Stomach smooth muscle (tissue), 2 donors: ENCODE results near the gene GM2A.

Experiments used
- H3K27ac ChIP-seq: one replicate; pipeline ENCODE4 v1.7.0; 2013; ENCODE audit warnings: mild to moderate bottlenecking, low read length, inconsistent platforms
- H3K27me3 ChIP-seq, 2 donors: one replicate each; pipeline ENCODE4 v1.7.0; 2013; ENCODE audit warnings: low read length in 2 of 2; ENCODE audit not compliant: insufficient read depth in 2 of 2, control insufficient read depth in 1 of 2
- H3K36me3 ChIP-seq, 2 donors: one replicate each; pipeline ENCODE4 v1.7.0; 2013; ENCODE audit warnings: low read length in 2 of 2; ENCODE audit not compliant: control insufficient read depth in 2 of 2, insufficient read depth in 2 of 2
- H3K4me1 ChIP-seq: one replicate; pipeline ENCODE4 v1.7.0; 2013; ENCODE audit warnings: low read length; ENCODE audit not compliant: control insufficient read depth, insufficient read depth
- H3K4me3 ChIP-seq, 2 donors: one replicate each; pipeline ENCODE4 v1.7.0; 2013; ENCODE audit warnings: low read length in 2 of 2
- H3K9ac ChIP-seq, 2 donors: one replicate each; pipeline ENCODE4 v1.7.0; 2013; ENCODE audit warnings: low read length in 2 of 2, mild to moderate bottlenecking in 1 of 2
- H3K9me3 ChIP-seq, 2 donors: one replicate each; pipeline ENCODE4 v1.7.0; 2013; ENCODE audit warnings: low read length in 2 of 2; ENCODE audit not compliant: control insufficient read depth in 2 of 2
- donor health status: healthy.
- donor health status: Pancreatic carcinoma.

GM2A gene

DNA sequence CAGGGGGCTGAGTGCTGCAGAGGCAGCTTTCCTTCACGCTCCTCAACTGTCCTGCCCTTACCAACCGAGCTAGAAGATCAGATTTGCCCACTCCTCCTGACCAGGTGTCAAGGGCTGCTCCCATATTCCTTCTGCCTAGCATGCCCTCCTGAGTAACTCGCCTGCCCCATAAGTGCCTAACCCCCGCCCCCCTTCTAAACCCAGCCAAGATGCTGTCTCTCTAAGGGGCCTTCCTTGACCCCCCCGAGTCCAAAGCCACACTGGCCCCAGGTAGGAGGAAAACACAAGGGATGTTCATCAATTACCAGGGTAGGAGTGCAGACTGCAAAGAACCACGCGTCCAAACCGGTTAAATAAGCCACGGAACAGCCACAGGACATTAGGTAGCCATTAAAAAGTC is 33.8 kb upstream of the GM2A start:
- Histone ChIP-seq H3K36me3 (peaks cover 5 to 8% of the 10 kb centered on the region in 2 donors), H3K9me3 (no peaks in the 10 kb centered on the region), H3K27ac (peak overlapping the region; percentile 49), H3K27me3 (no peaks in the 10 kb centered on the region), H3K4me3 (no peak overlapping the region), H3K9ac (no peak overlapping the region), H3K4me1 (peaks cover 79% of the 10 kb centered on the region)

DNA sequence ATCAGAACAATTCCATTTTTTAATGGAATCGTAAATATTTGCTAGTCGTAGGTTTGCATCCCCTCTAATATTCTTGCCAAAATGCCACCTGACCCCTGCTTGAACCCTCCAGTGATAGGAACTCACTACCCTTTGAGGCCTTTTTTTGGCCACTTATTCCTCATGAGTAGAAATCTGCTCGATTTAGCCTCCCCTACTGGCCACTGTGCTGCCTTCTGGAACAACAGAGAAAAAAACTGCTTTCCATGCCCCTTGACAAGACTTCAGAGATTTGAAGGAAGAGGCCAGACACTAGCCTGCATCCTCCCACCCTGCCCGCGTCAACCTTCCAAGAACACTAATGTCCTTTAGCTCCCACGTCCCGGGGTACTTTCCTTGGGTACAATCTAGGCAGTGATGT is 33.2 kb upstream of the GM2A start:
- Histone ChIP-seq H3K27ac (peak overlapping the region; percentile 46), H3K36me3 (peaks cover 4 to 5% of the 10 kb centered on the region in 2 donors), H3K27me3 (no peaks in the 10 kb centered on the region), H3K9me3 (no peaks in the 10 kb centered on the region), H3K4me3 (peak overlapping the region in 1 of 2 donors; percentile 40), H3K4me1 (peaks cover 77% of the 10 kb centered on the region), H3K9ac (no peak overlapping the region)

DNA sequence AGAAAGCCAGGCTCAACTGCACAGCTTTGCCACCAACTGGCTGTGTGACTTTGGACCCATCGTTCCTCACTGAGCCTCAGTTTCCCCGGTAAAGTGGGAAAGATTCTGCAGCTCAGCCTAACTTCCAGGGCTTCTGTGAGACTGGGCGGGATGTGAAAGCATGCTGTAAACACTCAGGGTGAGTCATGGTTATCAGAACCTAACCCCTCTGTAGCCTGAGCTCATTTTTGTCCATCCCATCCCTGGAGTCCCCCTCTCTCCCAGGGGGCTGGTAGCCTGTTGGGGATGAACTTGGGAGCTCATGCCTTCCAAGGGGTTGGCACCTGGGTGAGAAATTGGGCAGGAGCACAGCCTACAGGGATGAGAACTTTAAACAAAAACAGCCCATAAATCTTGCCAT is 31.4 kb upstream of the GM2A start:
- peak overlapping the region; percentile 90 to 93 for H3K9ac ChIP-seq
- H3K27ac ChIP-seq = peak overlapping the region; percentile 87
- H3K4me1 ChIP-seq = peaks cover 64% of the 10 kb centered on the region

DNA sequence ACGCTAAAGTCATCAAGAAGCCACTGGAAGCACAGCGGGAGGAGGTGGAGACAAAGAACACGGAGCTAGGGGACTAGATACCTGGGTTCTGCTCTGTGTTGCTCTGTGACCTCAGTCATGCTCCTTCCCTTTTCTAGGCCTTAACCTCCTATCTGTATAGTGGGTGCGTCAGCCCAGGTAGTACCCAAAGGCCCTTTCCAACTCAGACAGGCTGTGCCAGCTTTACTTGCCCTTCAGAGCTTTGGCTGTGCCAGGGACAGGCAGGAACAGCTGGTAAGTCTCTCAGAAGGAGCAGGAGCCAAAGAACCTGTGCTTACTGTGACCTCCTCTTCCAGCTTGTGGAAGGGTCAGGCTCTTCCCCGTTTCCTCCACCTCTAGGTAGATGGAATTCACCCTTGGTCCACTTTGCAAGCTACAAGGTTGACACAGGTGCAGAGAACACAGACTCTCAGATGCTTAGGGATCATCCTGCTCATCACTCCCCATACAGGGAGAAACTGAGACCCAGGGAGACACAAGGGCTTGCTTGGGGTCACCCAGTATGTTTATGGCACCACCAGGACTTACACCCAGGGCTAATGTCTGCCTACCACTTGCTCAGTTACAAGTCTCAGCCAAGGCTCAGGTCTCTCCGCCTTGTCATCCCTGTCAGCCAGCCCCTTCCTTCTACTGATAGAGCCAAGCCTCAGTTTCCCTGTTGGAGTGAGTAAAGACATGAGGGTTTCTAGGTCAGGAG is 30.8 kb upstream of the GM2A start:
- peak overlapping the region; percentile 87 for H3K27ac ChIP-seq
- H3K4me1 ChIP-seq = peaks cover 61% of the 10 kb centered on the region
- H3K4me3 ChIP-seq = peak overlapping the region; percentile 93 to 94

More for the DNA sequence above, 31.4 kb upstream of the GM2A start:
- no peaks in the 10 kb centered on the region for H3K9me3 ChIP-seq
- H3K4me3 ChIP-seq = peak overlapping the region; percentile 93 to 94
- H3K36me3 ChIP-seq = peaks cover 0 to 2% of the 10 kb centered on the region in 2 donors
- H3K27me3 ChIP-seq = no peaks in the 10 kb centered on the region

DNA sequence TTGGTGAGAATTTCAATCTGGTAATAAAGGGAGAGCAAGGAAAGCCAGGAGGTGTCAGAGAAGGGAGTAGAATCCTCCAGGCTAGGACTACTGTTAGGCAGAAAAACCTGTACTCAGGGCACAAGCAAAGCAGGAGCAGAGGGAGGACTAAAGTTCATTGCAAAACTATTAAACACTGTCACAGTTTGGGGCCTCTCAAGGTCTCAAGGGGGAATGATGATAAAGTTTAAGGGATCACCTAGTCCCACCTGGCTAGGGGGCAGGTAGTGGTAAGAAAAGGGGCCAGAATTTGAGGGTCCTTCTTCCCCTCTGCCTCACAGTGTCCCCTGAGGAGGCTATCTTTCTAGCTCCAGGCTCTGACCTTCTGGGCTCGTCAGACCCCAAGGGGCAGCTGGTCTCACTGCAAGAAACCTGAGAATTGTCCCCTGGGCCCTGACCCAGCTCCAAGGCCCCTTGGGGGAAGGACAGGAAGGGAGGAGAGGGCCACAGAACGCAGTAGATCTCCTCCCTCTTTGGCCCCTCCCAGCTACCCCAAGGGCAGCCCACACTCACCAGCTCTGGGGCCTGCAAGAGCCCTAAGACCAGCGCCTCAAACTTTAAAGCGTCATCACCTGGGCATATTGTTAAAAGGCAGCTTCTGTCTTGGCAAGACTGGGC is 30.1 kb upstream of the GM2A start:
- Histone ChIP-seq H3K9me3 (no peaks in the 10 kb centered on the region), H3K27ac (peak overlapping the region; percentile 87), H3K4me3 (peak overlapping the region; percentile 93 to 94), H3K4me1 (peaks cover 54% of the 10 kb centered on the region), H3K36me3 (peaks cover 0 to 2% of the 10 kb centered on the region in 2 donors), H3K9ac (peak overlapping the region; percentile 90 to 93), H3K27me3 (no peaks in the 10 kb centered on the region)

More for the DNA sequence above, 30.8 kb upstream of the GM2A start:
- Histone ChIP-seq H3K9ac (peak overlapping the region; percentile 90 to 93), H3K36me3 (peaks cover 0 to 2% of the 10 kb centered on the region in 2 donors), H3K27me3 (no peaks in the 10 kb centered on the region), H3K9me3 (no peaks in the 10 kb centered on the region)

DNA sequence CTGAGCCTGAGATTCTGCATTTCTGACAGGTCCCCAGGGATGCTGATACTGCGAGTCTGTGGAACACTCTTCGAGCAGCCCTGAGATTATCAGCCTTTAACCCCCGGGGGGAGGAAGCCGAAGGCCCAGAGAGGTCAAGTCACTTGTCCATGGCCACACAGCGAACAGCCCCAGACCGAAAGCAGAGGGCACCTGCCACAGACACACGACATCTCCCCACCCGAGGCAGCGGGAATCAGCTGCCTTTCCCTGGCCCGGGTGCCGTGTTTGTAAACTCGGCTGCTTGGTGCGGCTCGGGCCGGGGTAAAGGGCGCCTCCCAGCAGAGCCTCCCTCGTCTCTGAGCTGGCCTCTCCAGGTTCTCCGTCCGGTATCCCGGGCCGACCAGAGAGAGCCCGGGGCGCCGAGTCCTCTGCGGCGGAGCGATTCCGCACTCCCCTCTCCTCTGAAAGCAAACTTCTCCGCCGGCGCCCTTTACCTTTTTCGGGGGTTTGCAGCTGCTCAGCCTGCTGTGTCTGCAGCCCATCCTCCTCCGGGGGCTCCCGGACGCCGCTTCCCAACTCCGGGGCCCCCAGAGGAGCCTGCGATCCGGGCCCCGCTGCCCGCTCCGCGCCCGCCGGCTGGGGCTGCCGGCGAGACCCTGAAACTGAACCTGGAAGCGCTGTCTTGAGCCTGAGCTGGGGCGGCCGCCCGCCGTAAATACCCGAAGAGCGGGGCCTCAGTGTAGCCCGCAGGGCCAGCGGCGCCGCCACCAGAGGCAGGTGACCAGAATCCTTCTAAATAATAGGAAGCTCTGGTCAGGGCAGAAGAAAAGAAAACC is 29.3 kb upstream of the GM2A start, which contains the start of gene CCDC69:
TSS of gene CCDC69 (minus strand) at position 646 of the 818 bp plus-strand sequence. CDS start at position 524, 122 bp downstream.
- no peaks in the 10 kb centered on the region for H3K27me3 ChIP-seq
- peak within 1 kb of the TSS; percentile 87 for H3K27ac ChIP-seq
- H3K4me1 ChIP-seq = peaks cover 46% of the 10 kb centered on the region
- H3K9ac ChIP-seq = peak within 1 kb of the TSS; percentile 90 to 93
- peak within 1 kb of the TSS; percentile 93 to 94 for H3K4me3 ChIP-seq
- H3K9me3 ChIP-seq = no peaks in the 10 kb centered on the region
- peaks cover 0 to 2% of the 10 kb centered on the region in 2 donors for H3K36me3 ChIP-seq

DNA sequence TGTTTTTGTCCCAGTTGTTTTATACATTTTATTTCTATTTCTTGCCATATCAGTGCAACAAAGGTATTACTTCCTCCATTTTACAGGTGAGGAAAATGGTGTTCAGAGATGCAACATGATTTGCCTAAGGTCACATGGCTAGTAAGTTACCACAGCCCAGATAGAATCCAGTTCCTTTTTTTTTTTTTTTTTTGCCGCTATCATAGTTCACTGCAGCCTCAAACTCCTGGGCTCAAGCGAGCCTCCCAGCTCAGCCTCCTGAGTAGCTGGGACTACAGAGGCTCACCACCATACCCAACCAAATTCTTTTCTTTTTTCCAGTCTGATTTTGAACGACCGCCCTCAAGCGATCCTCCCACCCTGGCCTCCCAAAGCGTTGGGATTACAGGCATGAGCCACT is 28.6 kb upstream of the GM2A start:
- Histone ChIP-seq H3K4me3 (peak overlapping the region; percentile 93 to 94), H3K27ac (peak overlapping the region; percentile 87)

DNA sequence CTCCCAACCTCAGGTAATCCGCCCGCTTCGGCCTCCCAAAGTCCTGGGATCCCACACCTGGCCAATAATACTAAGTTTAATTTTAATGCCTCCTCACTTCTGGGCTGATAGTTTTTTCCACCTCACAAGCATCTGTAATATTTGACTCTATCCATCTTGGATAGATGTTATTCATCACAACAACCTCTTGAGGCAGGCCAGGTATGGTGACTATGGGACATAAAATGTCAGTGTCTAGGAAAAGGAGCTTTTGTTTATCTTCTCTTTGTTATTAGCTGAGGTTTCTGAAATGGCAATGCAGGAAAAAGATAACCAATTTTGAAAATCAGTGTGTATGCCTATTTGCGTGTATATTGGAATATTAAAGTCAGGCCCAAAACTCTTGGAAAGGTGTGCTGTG is 27.9 kb upstream of the GM2A start:
- H3K9ac ChIP-seq = no peak overlapping the region
- peaks cover 37% of the 10 kb centered on the region for H3K4me1 ChIP-seq
- H3K27me3 ChIP-seq = no peaks in the 10 kb centered on the region
- H3K27ac ChIP-seq = no peak overlapping the region
- H3K4me3 ChIP-seq = no peak overlapping the region
- H3K36me3 ChIP-seq = peaks cover 0 to under 1% of the 10 kb centered on the region in 2 donors
- H3K9me3 ChIP-seq = no peaks in the 10 kb centered on the region

More for the DNA sequence above, 28.6 kb upstream of the GM2A start:
- Histone ChIP-seq H3K27me3 (no peaks in the 10 kb centered on the region), H3K36me3 (peaks cover 0 to 2% of the 10 kb centered on the region in 2 donors), H3K9me3 (no peaks in the 10 kb centered on the region), H3K9ac (peak overlapping the region; percentile 29 to 93), H3K4me1 (peaks cover 40% of the 10 kb centered on the region)

DNA sequence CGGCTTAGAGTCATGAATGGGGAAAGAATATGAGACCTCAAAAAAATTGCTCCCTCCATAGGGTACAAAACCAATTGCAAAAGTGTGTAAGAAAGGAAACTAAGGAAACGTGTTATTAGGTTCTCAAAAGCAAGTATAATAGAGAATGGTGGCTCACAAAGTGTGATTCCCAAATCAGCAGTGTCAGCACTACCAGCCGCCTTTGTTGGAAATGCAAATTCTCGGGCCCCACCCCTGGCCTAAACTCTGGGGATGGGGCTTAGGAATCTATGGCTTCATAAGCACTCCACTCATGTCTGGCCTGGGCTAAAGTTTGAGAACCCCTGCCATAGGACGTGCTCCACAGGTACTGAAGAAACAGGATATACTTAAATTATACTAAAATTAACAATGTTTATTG is 27.5 kb upstream of the GM2A start:
- H3K4me1 ChIP-seq = peaks cover 33% of the 10 kb centered on the region
- no peak overlapping the region for H3K9ac ChIP-seq
- no peak overlapping the region for H3K4me3 ChIP-seq
- no peaks in the 10 kb centered on the region for H3K27me3 ChIP-seq
- no peaks in the 10 kb centered on the region for H3K36me3 ChIP-seq
- H3K27ac ChIP-seq = no peak overlapping the region
- H3K9me3 ChIP-seq = no peaks in the 10 kb centered on the region

DNA sequence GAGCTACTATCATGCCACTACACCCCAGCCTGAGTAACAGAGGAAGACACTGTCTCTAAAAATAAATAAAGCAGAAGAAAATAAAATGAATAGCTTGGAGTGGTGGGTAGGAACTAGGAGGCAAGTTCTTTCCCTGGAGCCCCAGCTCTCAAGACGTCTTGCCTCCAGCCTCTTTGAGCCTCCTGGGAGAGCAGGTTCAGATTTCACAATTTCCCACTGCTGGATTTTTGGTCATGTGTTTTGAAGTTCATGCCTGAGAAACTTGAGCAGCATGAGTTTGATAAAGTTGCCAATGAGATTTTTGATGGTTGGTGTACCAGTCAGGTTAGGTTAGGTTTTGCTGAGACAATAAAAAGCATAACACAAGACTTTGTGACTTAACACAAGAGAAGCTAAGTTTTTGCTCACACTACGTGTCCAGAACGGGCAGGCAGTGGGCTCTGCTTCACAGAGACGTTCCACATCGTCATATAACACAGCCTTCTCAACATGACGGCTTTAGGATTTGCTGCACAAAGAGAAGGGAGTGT is 25.0 kb upstream of the GM2A start:
- H3K9ac ChIP-seq = no peak overlapping the region
- H3K27me3 ChIP-seq = no peaks in the 10 kb centered on the region
- H3K36me3 ChIP-seq = no peaks in the 10 kb centered on the region
- H3K4me1 ChIP-seq = peaks cover 8% of the 10 kb centered on the region
- H3K27ac ChIP-seq = no peak overlapping the region
- H3K4me3 ChIP-seq = no peak overlapping the region
- no peaks in the 10 kb centered on the region for H3K9me3 ChIP-seq
